Esophagus muscularis mucosa (tissue), 4 donors: ENCODE results near the gene CCDC102B.

Experiments used
- EP300 ChIP-seq: sonication (generic); formaldehyde crosslinking; IDR thresholded peaks from one replicate; pipeline ENCODE4 v1.6.1; 2017; ENCODE audit warnings: antibody characterized with exemption
- POLR2A ChIP-seq: fragments of 450-650 bp; IDR thresholded peaks from one replicate; pipeline ENCODE4 v1.6.1; 2017; ENCODE audit warnings: antibody characterized with exemption, moderate library complexity, mild to moderate bottlenecking, low read depth
- POLR2AphosphoS5 ChIP-seq, 2 donors: sonication (generic); formaldehyde crosslinking; IDR thresholded peaks; one replicate each; pipeline ENCODE4 v1.6.1; 2017; ENCODE audit warnings: antibody characterized with exemption in 2 of 2
- TF ChIP-seq, protein P1 (sequence below), 3 experiments: fragments of 200-600 bp in 2 of 3; fragments of 450-650 bp in 1 of 3; sonication (generic) in 2 of 3; IDR thresholded peaks; one replicate each; pipeline ENCODE4 v1.5.1; 2017 to 2019; ENCODE audit warnings: antibody characterized with exemption in 3 of 3, mild to moderate bottlenecking in 2 of 3, moderate library complexity in 1 of 3

DNA sequence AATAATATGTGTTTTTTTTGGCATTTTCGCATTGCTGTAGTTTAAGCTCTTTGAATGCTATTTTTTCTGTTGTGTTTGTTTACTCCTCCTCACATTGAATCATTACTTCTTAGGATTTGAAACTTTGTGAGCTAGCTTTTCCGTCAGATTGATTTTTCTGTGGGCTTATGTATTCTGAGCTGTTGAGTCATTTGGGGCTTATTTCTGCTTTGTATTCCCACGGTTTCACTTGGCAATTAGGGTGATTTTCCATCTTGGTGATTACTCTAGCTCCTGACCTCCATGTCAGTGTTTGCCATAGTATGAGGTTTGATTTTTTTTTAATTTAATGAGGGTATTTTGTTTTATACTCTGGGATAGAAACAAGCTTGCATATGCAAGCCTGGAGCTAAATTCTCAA, 200.0 kb downstream of the CCDC102B start:
- TF ChIP-seq, protein P1, sequence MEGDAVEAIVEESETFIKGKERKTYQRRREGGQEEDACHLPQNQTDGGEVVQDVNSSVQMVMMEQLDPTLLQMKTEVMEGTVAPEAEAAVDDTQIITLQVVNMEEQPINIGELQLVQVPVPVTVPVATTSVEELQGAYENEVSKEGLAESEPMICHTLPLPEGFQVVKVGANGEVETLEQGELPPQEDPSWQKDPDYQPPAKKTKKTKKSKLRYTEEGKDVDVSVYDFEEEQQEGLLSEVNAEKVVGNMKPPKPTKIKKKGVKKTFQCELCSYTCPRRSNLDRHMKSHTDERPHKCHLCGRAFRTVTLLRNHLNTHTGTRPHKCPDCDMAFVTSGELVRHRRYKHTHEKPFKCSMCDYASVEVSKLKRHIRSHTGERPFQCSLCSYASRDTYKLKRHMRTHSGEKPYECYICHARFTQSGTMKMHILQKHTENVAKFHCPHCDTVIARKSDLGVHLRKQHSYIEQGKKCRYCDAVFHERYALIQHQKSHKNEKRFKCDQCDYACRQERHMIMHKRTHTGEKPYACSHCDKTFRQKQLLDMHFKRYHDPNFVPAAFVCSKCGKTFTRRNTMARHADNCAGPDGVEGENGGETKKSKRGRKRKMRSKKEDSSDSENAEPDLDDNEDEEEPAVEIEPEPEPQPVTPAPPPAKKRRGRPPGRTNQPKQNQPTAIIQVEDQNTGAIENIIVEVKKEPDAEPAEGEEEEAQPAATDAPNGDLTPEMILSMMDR (IDR thresholded peaks at IDR 0.05), result no peak
- TF ChIP-seq EP300 (no peak), POLR2AphosphoS5 (IDR thresholded peaks at IDR 0.05) (no peak), POLR2A (no peak)
